HEK293 (cell line): ENCODE results near the gene BTBD19.

Experiments
- MEIS1 ChIP-seq: sonication (generic); formaldehyde crosslinking; IDR thresholded peaks from 2 replicates; pipeline ENCODE4 v1.8.1; 2022; ENCODE audit warnings: missing genetic modification reagents, mild to moderate bottlenecking, borderline replicate concordance
- YY1 ChIP-seq: fragments of 450-650 bp; formaldehyde crosslinking; IDR thresholded peaks from 2 replicates; pipeline ENCODE4 v1.5.1; 2018; ENCODE audit warnings: missing biosample characterization, missing genetic modification characterization
- ZBTB17 ChIP-seq: fragments of 450-650 bp; formaldehyde crosslinking; IDR thresholded peaks from 2 replicates; pipeline ENCODE4 v1.5.1; 2016; ENCODE audit warnings: missing biosample characterization, missing genetic modification characterization
- TF ChIP-seq, protein P1 (sequence below): fragments of 450-650 bp; formaldehyde crosslinking; IDR thresholded peaks from 2 replicates; pipeline ENCODE4 v1.5.1; 2016; ENCODE audit warnings: missing biosample characterization, missing genetic modification characterization
- TF ChIP-seq, protein P2 (sequence below): fragments of 450-650 bp; formaldehyde crosslinking; IDR thresholded peaks from 2 replicates; pipeline ENCODE4 v1.5.1; 2017; ENCODE audit warnings: missing biosample characterization, missing genetic modification characterization

DNA sequence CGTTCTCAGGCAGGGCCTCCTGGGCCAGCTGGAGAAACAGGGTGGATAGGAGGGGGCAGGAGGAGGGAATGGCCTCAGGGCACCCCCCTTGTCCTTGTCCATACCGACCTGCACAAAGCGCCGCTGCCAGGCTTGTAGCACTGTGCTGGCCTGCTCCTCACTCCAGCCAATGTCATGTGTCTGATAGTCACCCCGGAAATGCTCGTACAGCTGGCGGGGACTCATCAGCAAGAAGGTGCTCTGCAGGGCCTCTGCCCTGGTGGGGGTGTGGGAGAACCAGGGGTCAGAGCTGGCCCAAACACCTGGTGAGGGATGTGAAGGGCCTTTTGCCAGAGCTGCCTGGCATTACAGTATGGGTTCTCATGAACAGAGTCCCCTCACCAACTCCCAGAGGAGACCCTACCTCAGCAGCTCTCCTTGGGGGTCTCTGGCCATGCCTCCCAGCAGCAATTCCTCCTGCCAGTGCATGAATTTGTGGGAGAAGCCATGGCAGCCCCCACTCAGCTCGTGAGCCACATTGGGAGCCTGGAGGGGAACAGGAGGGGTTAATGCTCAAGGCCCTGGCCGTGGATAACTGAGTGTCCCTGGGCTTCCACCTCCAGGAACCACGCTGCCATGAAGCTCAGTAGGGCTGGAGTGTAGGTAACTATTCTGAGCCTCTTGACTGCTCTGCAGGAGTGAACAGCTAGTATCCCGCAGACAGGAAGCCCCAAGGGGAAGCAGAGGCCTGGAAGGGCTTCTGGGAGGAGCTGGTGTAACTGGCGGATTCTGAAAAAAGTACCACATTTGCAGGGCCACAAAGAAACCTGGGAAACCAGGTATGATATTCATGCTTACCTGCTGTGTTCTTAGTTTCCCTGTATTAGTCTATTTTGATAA lies 21.4 kb downstream of the BTBD19 start:
- TF ChIP-seq MEIS1 (CRISPR knock-in tag), result no peak
- TF ChIP-seq, protein P1, sequence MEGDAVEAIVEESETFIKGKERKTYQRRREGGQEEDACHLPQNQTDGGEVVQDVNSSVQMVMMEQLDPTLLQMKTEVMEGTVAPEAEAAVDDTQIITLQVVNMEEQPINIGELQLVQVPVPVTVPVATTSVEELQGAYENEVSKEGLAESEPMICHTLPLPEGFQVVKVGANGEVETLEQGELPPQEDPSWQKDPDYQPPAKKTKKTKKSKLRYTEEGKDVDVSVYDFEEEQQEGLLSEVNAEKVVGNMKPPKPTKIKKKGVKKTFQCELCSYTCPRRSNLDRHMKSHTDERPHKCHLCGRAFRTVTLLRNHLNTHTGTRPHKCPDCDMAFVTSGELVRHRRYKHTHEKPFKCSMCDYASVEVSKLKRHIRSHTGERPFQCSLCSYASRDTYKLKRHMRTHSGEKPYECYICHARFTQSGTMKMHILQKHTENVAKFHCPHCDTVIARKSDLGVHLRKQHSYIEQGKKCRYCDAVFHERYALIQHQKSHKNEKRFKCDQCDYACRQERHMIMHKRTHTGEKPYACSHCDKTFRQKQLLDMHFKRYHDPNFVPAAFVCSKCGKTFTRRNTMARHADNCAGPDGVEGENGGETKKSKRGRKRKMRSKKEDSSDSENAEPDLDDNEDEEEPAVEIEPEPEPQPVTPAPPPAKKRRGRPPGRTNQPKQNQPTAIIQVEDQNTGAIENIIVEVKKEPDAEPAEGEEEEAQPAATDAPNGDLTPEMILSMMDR (tag by site-specific recombination), result no peak
- TF ChIP-seq ZBTB17 (tag by site-specific recombination), result no peak
- TF ChIP-seq, protein P2, sequence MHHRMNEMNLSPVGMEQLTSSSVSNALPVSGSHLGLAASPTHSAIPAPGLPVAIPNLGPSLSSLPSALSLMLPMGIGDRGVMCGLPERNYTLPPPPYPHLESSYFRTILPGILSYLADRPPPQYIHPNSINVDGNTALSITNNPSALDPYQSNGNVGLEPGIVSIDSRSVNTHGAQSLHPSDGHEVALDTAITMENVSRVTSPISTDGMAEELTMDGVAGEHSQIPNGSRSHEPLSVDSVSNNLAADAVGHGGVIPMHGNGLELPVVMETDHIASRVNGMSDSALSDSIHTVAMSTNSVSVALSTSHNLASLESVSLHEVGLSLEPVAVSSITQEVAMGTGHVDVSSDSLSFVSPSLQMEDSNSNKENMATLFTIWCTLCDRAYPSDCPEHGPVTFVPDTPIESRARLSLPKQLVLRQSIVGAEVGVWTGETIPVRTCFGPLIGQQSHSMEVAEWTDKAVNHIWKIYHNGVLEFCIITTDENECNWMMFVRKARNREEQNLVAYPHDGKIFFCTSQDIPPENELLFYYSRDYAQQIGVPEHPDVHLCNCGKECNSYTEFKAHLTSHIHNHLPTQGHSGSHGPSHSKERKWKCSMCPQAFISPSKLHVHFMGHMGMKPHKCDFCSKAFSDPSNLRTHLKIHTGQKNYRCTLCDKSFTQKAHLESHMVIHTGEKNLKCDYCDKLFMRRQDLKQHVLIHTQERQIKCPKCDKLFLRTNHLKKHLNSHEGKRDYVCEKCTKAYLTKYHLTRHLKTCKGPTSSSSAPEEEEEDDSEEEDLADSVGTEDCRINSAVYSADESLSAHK (tag by site-specific recombination), result no peak
- TF ChIP-seq YY1, result no peak
